Stimulated activated CD4-positive, alpha-beta T cell treated with anti-CD3 and anti-CD28 coated beads, Interleukin-12 subunit alpha, Interleukin-12 subunit beta, amount 100 ng/mL, for 4 hours (primary cell): Measurements from ENCODE around the gene ASH1L.
"Not testable (repeated sequence)": the region's sequence is repeated elsewhere in the genome, so short reads cannot be mapped to it uniquely, and the experiment has no call there.

Experiments
- DNase-seq: peaks from one replicate; pipeline ENCODE4 v3.0.0-alpha.2; 2020

Gene ASH1L, protein sequence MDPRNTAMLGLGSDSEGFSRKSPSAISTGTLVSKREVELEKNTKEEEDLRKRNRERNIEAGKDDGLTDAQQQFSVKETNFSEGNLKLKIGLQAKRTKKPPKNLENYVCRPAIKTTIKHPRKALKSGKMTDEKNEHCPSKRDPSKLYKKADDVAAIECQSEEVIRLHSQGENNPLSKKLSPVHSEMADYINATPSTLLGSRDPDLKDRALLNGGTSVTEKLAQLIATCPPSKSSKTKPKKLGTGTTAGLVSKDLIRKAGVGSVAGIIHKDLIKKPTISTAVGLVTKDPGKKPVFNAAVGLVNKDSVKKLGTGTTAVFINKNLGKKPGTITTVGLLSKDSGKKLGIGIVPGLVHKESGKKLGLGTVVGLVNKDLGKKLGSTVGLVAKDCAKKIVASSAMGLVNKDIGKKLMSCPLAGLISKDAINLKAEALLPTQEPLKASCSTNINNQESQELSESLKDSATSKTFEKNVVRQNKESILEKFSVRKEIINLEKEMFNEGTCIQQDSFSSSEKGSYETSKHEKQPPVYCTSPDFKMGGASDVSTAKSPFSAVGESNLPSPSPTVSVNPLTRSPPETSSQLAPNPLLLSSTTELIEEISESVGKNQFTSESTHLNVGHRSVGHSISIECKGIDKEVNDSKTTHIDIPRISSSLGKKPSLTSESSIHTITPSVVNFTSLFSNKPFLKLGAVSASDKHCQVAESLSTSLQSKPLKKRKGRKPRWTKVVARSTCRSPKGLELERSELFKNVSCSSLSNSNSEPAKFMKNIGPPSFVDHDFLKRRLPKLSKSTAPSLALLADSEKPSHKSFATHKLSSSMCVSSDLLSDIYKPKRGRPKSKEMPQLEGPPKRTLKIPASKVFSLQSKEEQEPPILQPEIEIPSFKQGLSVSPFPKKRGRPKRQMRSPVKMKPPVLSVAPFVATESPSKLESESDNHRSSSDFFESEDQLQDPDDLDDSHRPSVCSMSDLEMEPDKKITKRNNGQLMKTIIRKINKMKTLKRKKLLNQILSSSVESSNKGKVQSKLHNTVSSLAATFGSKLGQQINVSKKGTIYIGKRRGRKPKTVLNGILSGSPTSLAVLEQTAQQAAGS (N-terminal part only)

GRCh38 chr1:155562581-155563376 is at the start of gene ASH1L:
Gene ASH1L (minus strand): TSS chr1:155562803. CDS start chr1:155521519, 41,284 bp downstream.
- peak; percentile 92 for DNase-seq

- DNase-seq: not testable (repeated sequence)
Measured at GRCh38 chr1:155610257-155610647, 47.6 kb upstream of the ASH1L start.

DNA sequence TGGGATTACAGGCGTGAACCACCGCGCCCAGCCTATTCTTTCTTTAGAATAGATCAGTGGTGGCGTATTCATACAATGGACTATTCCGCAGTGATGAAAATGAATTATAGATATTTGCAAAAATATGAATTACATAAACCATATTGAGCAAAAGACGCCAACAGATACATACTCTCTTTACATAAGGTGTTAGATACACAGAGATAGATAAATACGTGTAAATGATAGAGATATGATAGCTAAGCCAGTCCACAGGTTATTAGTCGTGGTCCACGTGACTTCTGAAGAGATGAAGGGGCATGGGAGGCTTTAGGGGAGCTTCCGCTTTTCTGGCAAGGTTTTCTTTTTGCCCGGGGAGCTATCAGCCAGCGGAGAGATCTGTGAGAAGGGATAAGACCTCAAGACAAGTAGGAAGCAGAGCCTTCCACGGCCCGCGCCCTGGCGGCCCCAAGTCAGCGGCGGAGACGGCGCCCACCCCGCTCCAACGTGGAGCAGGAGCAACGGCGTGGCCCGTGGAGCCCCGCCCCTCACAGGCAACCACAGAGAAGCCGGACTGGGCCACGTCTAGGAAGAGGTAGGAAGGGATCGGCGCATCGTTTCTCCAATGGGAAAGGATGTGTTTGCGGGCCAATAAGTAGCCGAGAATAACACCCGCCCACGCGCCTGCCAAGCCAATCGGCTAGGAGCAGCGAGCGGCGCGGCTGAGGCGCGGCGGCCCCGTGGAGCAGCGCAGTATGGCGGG is 47.1 kb upstream of the ASH1L start, which contains the start of gene MSTO1:
Gene MSTO1 (plus strand): TSS at position 704 of the 742 bp plus-strand sequence. CDS start 31 bp downstream, at position 735.
- DNase-seq: peak; percentile 99

GRCh38 chr1:155608888-155609225 is 46.3 kb upstream of the ASH1L start:
- no peak for DNase-seq

DNA sequence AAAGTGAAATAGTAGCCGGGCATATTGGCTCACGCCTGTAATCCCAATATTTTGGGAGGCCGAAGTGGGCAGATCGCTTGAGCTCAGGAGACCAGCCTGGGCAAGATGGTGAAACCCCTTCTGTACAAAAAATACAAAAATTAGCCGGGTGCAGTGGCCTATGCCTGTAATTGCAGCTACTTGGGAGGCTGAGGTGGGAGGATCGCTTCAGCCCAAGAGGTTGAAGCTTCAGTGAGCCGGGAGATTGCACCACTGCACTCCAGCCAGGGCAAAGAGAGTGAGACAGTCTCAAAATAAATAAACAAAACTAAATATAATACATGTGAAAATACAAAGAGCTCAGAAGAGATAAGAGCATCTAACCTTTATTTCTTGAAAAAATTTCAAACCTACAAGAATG is 45.1 kb upstream of the ASH1L start:
- no peak for DNase-seq

GRCh38 chr1:155599828-155600572 is 37.4 kb upstream of the ASH1L start:
- DNase-seq: not testable (repeated sequence)

DNA sequence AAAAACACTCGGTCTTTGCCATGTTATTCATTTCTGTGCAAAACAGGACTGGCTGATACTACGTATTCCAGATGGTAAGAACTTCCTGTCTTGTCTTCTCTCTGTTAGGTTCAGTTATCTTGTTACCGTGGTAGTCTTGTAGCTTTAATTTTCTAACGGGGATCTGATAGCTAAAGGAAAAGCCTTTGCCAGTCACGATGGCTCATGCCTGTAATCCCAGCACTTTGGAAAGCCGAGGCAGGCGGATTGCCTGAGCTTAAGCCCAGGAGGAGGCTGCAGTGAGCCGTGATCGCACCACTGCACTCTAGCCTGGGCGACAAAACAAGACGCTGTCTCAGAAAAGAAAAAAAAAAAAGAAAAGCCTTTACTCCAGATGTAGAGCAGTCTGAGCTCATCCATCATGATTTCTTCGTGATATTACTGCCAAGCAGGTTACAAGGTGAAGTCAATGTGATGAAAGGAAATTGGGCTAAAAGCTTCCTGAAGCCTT is 36.3 kb upstream of the ASH1L start:
- DNase-seq: no peak

DNA sequence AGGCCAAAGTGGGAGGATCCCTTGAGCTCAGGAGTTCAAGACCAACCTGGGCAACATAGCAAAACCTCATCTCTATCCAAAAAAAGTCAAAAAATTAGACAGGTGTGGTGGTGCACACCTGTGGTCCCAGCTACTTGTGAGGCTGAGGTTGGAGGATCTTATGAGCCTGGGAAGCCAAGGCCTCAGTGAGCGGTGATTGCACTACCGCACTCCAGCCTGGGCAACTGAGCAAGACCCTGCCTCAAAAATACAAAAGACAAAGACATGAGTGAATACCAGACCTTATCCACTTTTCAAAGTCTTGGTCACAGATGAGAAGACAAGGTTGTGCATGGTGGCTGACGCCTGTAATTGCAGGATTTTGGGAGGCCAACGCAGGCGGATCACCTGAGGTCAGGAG is 34.3 kb upstream of the ASH1L start:
- DNase-seq: no peak

DNA sequence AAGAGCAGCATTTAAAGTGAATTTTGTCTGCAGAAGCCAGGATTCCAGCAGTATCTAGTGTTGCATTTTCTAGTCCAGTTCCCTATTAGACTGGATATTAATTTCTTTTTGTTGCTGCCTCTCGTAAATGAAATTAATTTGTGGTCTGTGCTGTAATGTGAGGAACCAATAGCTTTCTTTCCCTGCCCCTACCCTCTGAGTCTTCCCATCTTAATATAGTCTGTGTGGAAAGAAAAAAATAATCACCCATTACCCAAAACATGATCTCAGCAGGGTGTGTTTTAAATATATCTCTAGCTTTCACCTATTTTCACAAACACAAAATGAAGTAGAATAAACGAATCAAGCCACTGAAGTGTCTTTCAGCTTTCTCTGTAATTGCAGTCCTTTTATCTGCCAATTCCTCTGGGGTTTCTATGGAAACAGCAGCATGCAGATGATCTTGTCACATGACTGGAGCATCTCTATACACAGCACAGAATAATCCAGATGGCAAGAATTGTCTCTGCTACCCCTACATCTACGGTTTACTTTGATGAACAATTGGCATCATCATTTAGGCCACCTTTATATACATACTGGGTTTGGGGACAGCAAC is 33.4 kb upstream of the ASH1L start:
- DNase-seq: not testable (repeated sequence)

DNA sequence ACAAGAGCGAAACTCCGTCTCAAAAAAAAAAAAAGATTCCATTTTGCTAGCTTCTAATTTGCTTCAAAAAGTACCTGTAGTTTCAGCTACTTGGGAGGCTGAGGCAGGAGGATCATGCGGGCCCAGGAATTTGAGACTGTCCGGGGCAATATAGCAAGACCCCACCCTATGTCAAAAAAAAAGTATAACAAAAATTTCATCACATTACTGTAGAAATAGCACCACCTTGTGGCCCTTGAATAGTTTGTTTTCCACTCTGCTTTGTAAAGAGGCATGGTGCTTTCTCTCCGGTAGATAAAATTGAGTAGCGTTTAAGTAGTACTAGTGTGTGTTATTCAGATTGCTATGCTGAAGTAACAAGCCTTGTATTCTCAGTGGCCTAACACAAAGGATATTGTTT is 29.2 kb upstream of the ASH1L start:
- DNase-seq: no peak

DNA sequence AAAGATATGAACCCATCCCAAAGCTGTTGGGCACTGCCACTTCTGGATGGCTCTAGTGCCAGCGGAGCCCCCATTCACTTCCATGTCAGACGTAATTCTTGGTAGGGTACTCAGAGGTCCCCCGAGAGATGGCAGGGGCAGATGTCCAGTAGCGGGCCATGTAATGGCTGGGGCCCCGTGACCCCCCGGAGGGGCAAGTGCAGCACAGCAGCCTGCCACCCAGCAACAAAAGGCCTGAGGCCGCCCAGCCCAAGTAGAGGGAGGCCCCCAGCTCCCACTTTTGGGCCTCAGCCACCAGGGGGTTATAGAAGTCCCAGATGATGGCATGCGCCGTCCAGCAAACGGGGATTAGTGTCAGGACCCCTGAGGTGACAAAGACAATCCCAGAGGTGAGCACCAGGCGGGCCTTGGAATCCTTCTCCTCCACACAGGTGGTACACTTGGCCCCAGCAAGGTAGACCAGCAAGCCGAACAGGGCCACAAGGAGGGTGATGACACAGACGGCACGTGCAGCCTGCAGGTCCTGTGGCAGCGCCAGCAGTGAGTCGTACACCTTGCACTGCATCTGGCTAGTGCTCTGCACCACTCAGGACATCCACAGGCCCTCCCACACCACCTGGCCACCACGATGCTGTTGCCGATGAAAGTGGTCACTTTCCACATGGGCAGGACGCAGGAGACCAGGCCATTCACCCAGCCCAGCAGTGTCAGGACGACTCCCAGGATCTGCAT is 28.1 kb upstream of the ASH1L start:
- DNase-seq: not testable (repeated sequence)

- not testable (repeated sequence) for DNase-seq
Measured at GRCh38 chr1:155589282-155589681, 26.7 kb upstream of the ASH1L start.

GRCh38 chr1:155583846-155584245 is 21.2 kb upstream of the ASH1L start:
- DNase-seq: not testable (repeated sequence)

- DNase-seq: not testable (repeated sequence)
Measured at GRCh38 chr1:155575608-155576007, 13.0 kb upstream of the ASH1L start.

- DNase-seq: no peak
Measured at GRCh38 chr1:155574077-155574476, 11.5 kb upstream of the ASH1L start.

DNA sequence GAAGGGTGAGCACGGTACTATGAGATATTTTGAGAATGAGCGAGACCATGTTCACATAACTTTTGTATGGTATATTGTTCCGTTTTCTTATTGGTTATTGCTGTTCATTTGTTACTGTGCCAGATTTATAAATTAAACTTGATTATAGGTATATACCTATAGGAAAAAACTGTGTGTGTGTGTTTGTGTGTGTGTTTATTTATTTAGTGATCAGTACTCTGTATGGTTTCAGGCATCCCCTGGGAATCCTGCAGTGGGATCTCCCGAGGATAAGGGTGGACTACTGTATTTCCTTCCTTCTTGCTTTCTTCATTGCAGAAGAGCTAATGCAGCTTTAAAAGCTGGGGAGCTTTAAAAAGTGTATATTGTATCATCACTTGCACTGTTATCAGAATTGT is 8.0 kb upstream of the ASH1L start:
- no peak for DNase-seq

- no peak for DNase-seq
Measured at GRCh38 chr1:155569988-155570592, 7.5 kb upstream of the ASH1L start.

DNA sequence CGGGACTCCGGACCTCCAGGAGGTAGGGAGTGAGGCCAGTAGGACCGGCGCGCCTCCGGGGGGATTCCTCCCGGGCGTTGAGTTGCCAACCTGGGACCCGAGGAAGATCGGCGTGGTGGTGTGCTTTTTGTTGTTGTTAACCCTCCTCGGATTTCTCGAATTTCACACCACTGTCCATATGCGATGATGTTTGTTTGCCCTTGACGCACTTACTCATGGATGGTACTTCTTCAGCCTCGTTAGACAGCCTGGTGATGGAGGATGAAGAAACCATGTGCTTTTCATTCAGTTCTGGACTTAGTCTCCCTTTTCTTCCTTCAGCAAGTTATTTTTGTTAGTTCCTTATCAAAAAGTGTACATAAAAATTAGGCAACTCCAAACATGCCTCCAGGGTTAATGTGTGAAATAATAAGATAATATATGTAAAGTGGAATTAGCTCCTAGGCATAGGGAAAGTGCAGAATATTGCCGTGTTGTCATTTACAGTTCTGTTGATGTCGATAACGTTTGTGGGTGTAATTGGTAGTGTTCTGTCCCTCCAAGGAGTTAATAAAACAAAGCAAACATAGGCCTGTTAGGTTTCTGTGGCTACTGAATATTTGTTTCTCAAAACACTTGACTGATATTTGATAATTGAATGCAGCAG is 897 bp upstream of the ASH1L start:
- not testable (repeated sequence) for DNase-seq
